BE2C (cell line): ENCODE data around the gene CUL9.

Experiments
- DNase-seq: peaks from one replicate; pipeline ENCODE4 v3.0.0-alpha.2; 2020
- H3K27me3 ChIP-seq: fragments of 250-450 bp; sonication (Bioruptor Pico); 2 replicates; pipeline ENCODE4 v1.5.1; 2020; ENCODE audit warnings: mild to moderate bottlenecking
- H3K36me3 ChIP-seq: fragments of 250-450 bp; sonication (Bioruptor Pico); 2 replicates; pipeline ENCODE4 v1.5.1; 2020; ENCODE audit warnings: mild to moderate bottlenecking
- H3K4me1 ChIP-seq: fragments of 250-450 bp; sonication (Bioruptor Pico); 2 replicates; pipeline ENCODE4 v1.5.1; 2020
- H3K4me3 ChIP-seq: 2 replicates; pipeline ENCODE4 v1.5.1; 2011; ENCODE audit warnings: low read depth, low read length
- H3K9me3 ChIP-seq: fragments of 250-450 bp; sonication (Bioruptor Pico); 2 replicates; pipeline ENCODE4 v1.5.1; 2020
- CTCF ChIP-seq: IDR thresholded peaks from 2 replicates; pipeline ENCODE4 v1.5.1; 2012; ENCODE audit warnings: mild to moderate bottlenecking, low read depth, low read length

The CUL9 gene

GRCh38 chr6:43226192-43226851, 44.3 kb downstream of the CUL9 start:
- no peak for TF ChIP-seq CTCF
- no peaks in the 10 kb centered on the region for H3K27me3 ChIP-seq
- no peak for DNase-seq
- no peak overlapping the region for H3K4me3 ChIP-seq
- no peaks in the 10 kb centered on the region for H3K9me3 ChIP-seq
- H3K4me1 ChIP-seq = no peaks in the 10 kb centered on the region
- H3K36me3 ChIP-seq = peaks cover 6% of the 10 kb centered on the region; the same call in 1 of the 2 replicates

GRCh38 chr6:43228951-43229802, 47.2 kb downstream of the CUL9 start, which contains the start of gene DNPH1:
DNPH1 (minus strand) TSS chr6:43229481; CDS start chr6:43229456, 25 bp downstream.
- no peaks in the 10 kb centered on the region for H3K4me1 ChIP-seq
- peak within 1 kb of the TSS; percentile 73 for H3K4me3 ChIP-seq
- peak; percentile 53 for TF ChIP-seq CTCF

GRCh38 chr6:43229803-43230620, 48.0 kb downstream of the CUL9 start:
- no peak overlapping the region for H3K4me3 ChIP-seq
- no peaks in the 10 kb centered on the region for H3K36me3 ChIP-seq
- DNase-seq = no peak
- H3K27me3 ChIP-seq = no peaks in the 10 kb centered on the region
- TF ChIP-seq CTCF = no peak
- no peaks in the 10 kb centered on the region for H3K9me3 ChIP-seq
- no peaks in the 10 kb centered on the region for H3K4me1 ChIP-seq

More at GRCh38 chr6:43228951-43229802, 47.2 kb downstream of the CUL9 start, which contains the start of gene DNPH1:
- DNase-seq = peak; percentile 82
- no peaks in the 10 kb centered on the region for H3K27me3 ChIP-seq
- H3K36me3 ChIP-seq = peaks cover under 1% of the 10 kb centered on the region; the same call in 1 of the 2 replicates
- no peaks in the 10 kb centered on the region for H3K9me3 ChIP-seq

GRCh38 chr6:43231053-43231452, 49.1 kb downstream of the CUL9 start:
- Histone ChIP-seq H3K4me1 (no peaks in the 10 kb centered on the region), H3K4me3 (no peak overlapping the region), H3K27me3 (no peaks in the 10 kb centered on the region), H3K9me3 (no peaks in the 10 kb centered on the region), H3K36me3 (no peaks in the 10 kb centered on the region)
- no peak for TF ChIP-seq CTCF
- no peak for DNase-seq

GRCh38 chr6:43231735-43232450, 49.9 kb downstream of the CUL9 start:
- no peaks in the 10 kb centered on the region for H3K36me3 ChIP-seq
- no peak for DNase-seq
- no peak overlapping the region for H3K4me3 ChIP-seq
- no peaks in the 10 kb centered on the region for H3K4me1 ChIP-seq
- no peaks in the 10 kb centered on the region for H3K27me3 ChIP-seq
- TF ChIP-seq CTCF = no peak
- H3K9me3 ChIP-seq = no peaks in the 10 kb centered on the region
